GM19463 (cell line): Measurements from ENCODE around the gene KRT71.

Source experiments
- ATAC-seq: cut with Tn5 transposase; IDR thresholded peaks from one replicate; pipeline ENCODE4 v1.9.1; 2021; ENCODE audit warnings: mild to moderate bottlenecking, moderate library complexity; ENCODE audit not compliant: unreplicated experiment

Gene KRT71

GRCh38 chr12:52523824-52524223 lies 29.1 kb downstream of the KRT71 start:
- no peak for ATAC-seq

GRCh38 chr12:52522346-52523011 lies 30.5 kb downstream of the KRT71 start:
- no peak for ATAC-seq

- ATAC-seq, result no peak
Observed at GRCh38 chr12:52521568-52522266, 31.2 kb downstream of the KRT71 start.

- no peak for ATAC-seq
Observed at GRCh38 chr12:52521175-52521567, 31.8 kb downstream of the KRT71 start.

GRCh38 chr12:52519826-52520662 lies 32.9 kb downstream of the KRT71 start, which contains the start of gene KRT5:
Gene KRT5, minus strand, starts transcription at chr12:52520394. Its CDS starts 98 bp downstream, at chr12:52520296.
- no peak for ATAC-seq

- ATAC-seq, result no peak
Observed at GRCh38 chr12:52519387-52519703, 33.6 kb downstream of the KRT71 start.

- no peak for ATAC-seq
Observed at GRCh38 chr12:52518574-52519386, 34.2 kb downstream of the KRT71 start.

- no peak for ATAC-seq
Observed at GRCh38 chr12:52517888-52518287, 35.1 kb downstream of the KRT71 start.

- no peak for ATAC-seq
Observed at GRCh38 chr12:52517005-52517835, 35.7 kb downstream of the KRT71 start.

- no peak for ATAC-seq
Observed at GRCh38 chr12:52515927-52516831, 36.8 kb downstream of the KRT71 start.

- ATAC-seq, result no peak
Observed at GRCh38 chr12:52515319-52515646, 37.7 kb downstream of the KRT71 start.

- no peak for ATAC-seq
Observed at GRCh38 chr12:52514471-52515318, 38.2 kb downstream of the KRT71 start.

- ATAC-seq, result no peak
Observed at GRCh38 chr12:52513736-52514135, 39.2 kb downstream of the KRT71 start.

GRCh38 chr12:52508211-52508610 lies 44.7 kb downstream of the KRT71 start:
- no peak for ATAC-seq

GRCh38 chr12:52506858-52507715 lies 45.9 kb downstream of the KRT71 start:
- ATAC-seq, result no peak

- ATAC-seq, result no peak
Observed at GRCh38 chr12:52502877-52503276, 50.1 kb downstream of the KRT71 start.

- ATAC-seq, result no peak
Observed at GRCh38 chr12:52501490-52501889, 51.5 kb downstream of the KRT71 start.
